Activated CD8-positive, alpha-beta memory T cell treated with anti-CD3 and anti-CD28 coated beads for 36 hours (primary cell): ENCODE measurements around the gene RAPSN. TPM values are rescaled to one million over a fixed set of nuclear protein-coding genes. Genes with fewer than 3 reads are reported as not detected.

Source experiments
- CTCF ChIA-PET: fragments of 350-600 bp; sonication (Branson Sonifier 250); formaldehyde crosslinking; loops from one replicate; lab custom pipeline; 2021; ENCODE audit warnings: antibody characterized with exemption; lab: Charles Lee
- POLR2A ChIA-PET: fragments of 350-600 bp; sonication (Branson Sonifier 250); formaldehyde crosslinking; loops from one replicate; lab custom pipeline; 2021; ENCODE audit warnings: antibody characterized with exemption; lab: Charles Lee
- total RNA-seq, 2 experiments: library from RNA; stranded (reverse); gene quantifications; one replicate each; pipeline ENCODE4 v1.2.3, GENCODE V29; 2021

The RAPSN gene
- total RNA-seq, 2 experiments from 2014 or later: 0.27 TPM; not detected in 1

GRCh38 chr11:47414685-47415070, 34.3 kb downstream of the RAPSN start:
- POLR2A ChIA-PET: interaction anchor here (1.3 kb wide), 1 partner anchor 12 kb away, joined by 4 read pairs; the partner anchor contains the start of gene PSMC3
- CTCF ChIA-PET: no interaction called here

GRCh38 chr11:47413908-47414684, 34.8 kb downstream of the RAPSN start:
- POLR2A ChIA-PET: interaction anchor here (1.3 kb wide), 1 partner anchor 12 kb away, joined by 4 read pairs; the partner anchor contains the start of gene PSMC3
- CTCF ChIA-PET: no interaction called here

GRCh38 chr11:47413351-47413750, 35.6 kb downstream of the RAPSN start:
- CTCF ChIA-PET: interaction anchor here (1.2 to 3.4 kb wide), 4 partner anchors 12 to 51 kb away, joined by 3 to 25 read pairs (median 4); partner anchors contain the start of gene PSMC3
- POLR2A ChIA-PET: no interaction called here

GRCh38 chr11:47411884-47412746, 36.8 kb downstream of the RAPSN start:
- ChIA-PET POLR2A (interaction anchor here (0.6 to 1.1 kb wide), 5 partner anchors 12 to 174 kb away, joined by 3 to 4 read pairs (median 3); partner anchors contain the start of gene PSMC3), CTCF (interaction anchor here (0.5 to 3.4 kb wide), 22 partner anchors 9 to 615 kb away, joined by 3 to 25 read pairs (median 4); partner anchors contain the start of genes DDB2 and PSMC3)

GRCh38 chr11:47410370-47411264, 38.3 kb downstream of the RAPSN start:
- CTCF ChIA-PET: interaction anchor here (0.6 to 3.4 kb wide), 7 partner anchors 11 to 753 kb away, joined by 3 to 25 read pairs (median 6); partner anchors contain the start of gene PSMC3
- POLR2A ChIA-PET: interaction anchor here (0.5 to 0.8 kb wide), 3 partner anchors 13 to 139 kb away, joined by 3 to 7 read pairs (median 3); no protein-coding TSS in a partner anchor

- ChIA-PET CTCF (interaction anchor here (0.8 to 3.4 kb wide), 5 partner anchors 8 to 38 kb away, joined by 3 to 25 read pairs (median 4); partner anchors contain the start of gene PSMC3), POLR2A (interaction anchor here (1.1 to 1.5 kb wide), 2 partner anchors 8 to 17 kb away, joined by 4 to 8 read pairs; partner anchors contain the start of gene PSMC3)
These were observed 39.2 kb downstream of the RAPSN start for GRCh38 chr11:47409440-47410369.

GRCh38 chr11:47408598-47409439, 40.1 kb downstream of the RAPSN start:
- POLR2A ChIA-PET: interaction anchor here (0.6 to 1.5 kb wide), 3 partner anchors 9 to 510 kb away, joined by 4 to 8 read pairs (median 5); partner anchors contain the start of gene PSMC3
- CTCF ChIA-PET: interaction anchor here (0.8 to 1.8 kb wide), 5 partner anchors 8 to 37 kb away, joined by 3 to 6 read pairs (median 3); partner anchors contain the start of gene PSMC3

- CTCF ChIA-PET: interaction anchor here (0.8 to 1.7 kb wide), 6 partner anchors 9 to 143 kb away, joined by 3 to 9 read pairs (median 4); partner anchors contain the start of gene PSMC3
- POLR2A ChIA-PET: interaction anchor here (1.0 to 1.5 kb wide), 3 partner anchors 10 to 18 kb away, joined by 3 to 8 read pairs (median 4); partner anchors contain the start of gene PSMC3
These were observed 41.0 kb downstream of the RAPSN start, which contains the start of gene SLC39A13 for GRCh38 chr11:47407746-47408590. TSS of gene SLC39A13 (plus strand) at chr11:47408590. CDS start at chr11:47410095, 1,505 bp downstream.

GRCh38 chr11:47406896-47407745, 41.8 kb downstream of the RAPSN start:
- CTCF ChIA-PET: interaction anchor here (1.0 to 1.7 kb wide), 4 partner anchors 8 to 142 kb away, joined by 3 to 9 read pairs (median 4); no protein-coding TSS in a partner anchor
- POLR2A ChIA-PET: interaction anchor here (0.5 to 1.0 kb wide), 3 partner anchors 13 to 50 kb away, joined by 3 read pairs; partner anchors contain the start of gene PSMC3

GRCh38 chr11:47403571-47403970, 45.4 kb downstream of the RAPSN start:
- ChIA-PET CTCF (interaction anchor here (1.2 kb wide), 1 partner anchor 9 kb away, joined by 3 read pairs; no protein-coding TSS in a partner anchor), POLR2A (interaction anchor here (1.1 kb wide), 1 partner anchor 9 kb away, joined by 3 read pairs; no protein-coding TSS in a partner anchor)

GRCh38 chr11:47403135-47403534, 45.8 kb downstream of the RAPSN start:
- ChIA-PET CTCF (interaction anchor here (0.6 to 1.2 kb wide), 3 partner anchors 8 to 94 kb away, joined by 3 to 6 read pairs (median 4); no protein-coding TSS in a partner anchor), POLR2A (interaction anchor here (1.1 kb wide), 1 partner anchor 9 kb away, joined by 3 read pairs; no protein-coding TSS in a partner anchor)

GRCh38 chr11:47400768-47401279, 48.1 kb downstream of the RAPSN start:
- ChIA-PET POLR2A (interaction anchor here (0.7 kb wide), 1 partner anchor 11 kb away, joined by 3 read pairs; no protein-coding TSS in a partner anchor), CTCF (interaction anchor here (0.9 kb wide), 1 partner anchor 9 kb away, joined by 3 read pairs; no protein-coding TSS in a partner anchor)
